SJCRH30 (cell line): ENCODE results near the gene MRPS26. TPM values are rescaled to one million over a fixed set of nuclear protein-coding genes. Genes with fewer than 3 reads are reported as not detected.

Source experiments
- total RNA-seq: library from RNA; depleted of rRNA; stranded (reverse); fragments of >200 nt; shearing (Covaris generic); gene quantifications from 2 replicates; pipeline ENCODE4 v1.2.3, GENCODE V29; 2014; rRNA removed

MRPS26 gene
- total RNA-seq, 1 experiment from 2014 or later = 46.5 TPM

Other genes with a start within 250 kb of the MRPS26 start
- 0.10 and 0.12 TPM in 2 replicates for gene CPXM1, start 245.4 kb upstream of the MRPS26 start, total RNA-seq
- gene C20orf141, start 231.1 kb upstream of the MRPS26 start, total RNA-seq = not detected in 2 replicates
- not detected in 2 replicates for gene TMEM239, start 229.7 kb upstream of the MRPS26 start, total RNA-seq
- gene PCED1A, start 205.4 kb upstream of the MRPS26 start, total RNA-seq = 7.7 and 11.0 TPM in 2 replicates
- gene VPS16, start 205.3 kb upstream of the MRPS26 start, total RNA-seq = 12.3 and 16.3 TPM in 2 replicates
- 44.4 and 48.9 TPM in 2 replicates for gene PTPRA, start 172.6 kb upstream of the MRPS26 start, total RNA-seq
- 0.43 TPM in 1 of 2 replicates, not detected in the other for gene GNRH2, start 2.4 kb upstream of the MRPS26 start, total RNA-seq
- gene OXT, start 25.6 kb downstream of the MRPS26 start, total RNA-seq = not detected in 2 replicates
- gene AVP, start 38.7 kb downstream of the MRPS26 start, total RNA-seq = not detected in 2 replicates
- 20.2 and 21.0 TPM in 2 replicates for gene FASTKD5, start 113.8 kb downstream of the MRPS26 start, total RNA-seq
- 5.2 and 5.8 TPM in 2 replicates for gene UBOX5, start 113.8 kb downstream of the MRPS26 start, total RNA-seq
- 3.2 and 3.4 TPM in 2 replicates for gene LZTS3, start 127.5 kb downstream of the MRPS26 start, total RNA-seq
- gene DDRGK1, start 158.6 kb downstream of the MRPS26 start, total RNA-seq = 15.5 and 16.4 TPM in 2 replicates
- gene ITPA, start 163.4 kb downstream of the MRPS26 start, total RNA-seq = 46.4 and 46.5 TPM in 2 replicates
- gene SLC4A11, start 193.1 kb downstream of the MRPS26 start, total RNA-seq = 12.1 and 16.4 TPM in 2 replicates